Colonic mucosa (tissue), 4 donors: ENCODE measurements around the gene CAMTA1. TPM values are rescaled to one million over a fixed set of nuclear protein-coding genes. Genes with fewer than 3 reads are reported as not detected.

Source experiments
- DNase-seq: peaks from one replicate; pipeline ENCODE4 v3.0.0-alpha.2; 2020
- H3K27ac ChIP-seq: fragments of 200-600 bp; one replicate; pipeline ENCODE4 v1.8.0; 2021
- H3K27me3 ChIP-seq: fragments of 200-600 bp; one replicate; pipeline ENCODE4 v1.8.0; 2021
- H3K36me3 ChIP-seq: fragments of 200-600 bp; one replicate; pipeline ENCODE4 v1.8.0; 2021
- H3K4me1 ChIP-seq: fragments of 200-600 bp; one replicate; pipeline ENCODE4 v1.8.0; 2021; ENCODE audit warnings: mild to moderate bottlenecking
- H3K4me3 ChIP-seq: fragments of 200-600 bp; one replicate; pipeline ENCODE4 v1.8.0; 2021
- H3K9ac ChIP-seq, 2 donors: one replicate each; pipeline ENCODE4 v1.7.0; 2013; ENCODE audit warnings: control low read depth in 2 of 2, low read depth in 2 of 2, low read length in 2 of 2
- H3K9me3 ChIP-seq: fragments of 200-600 bp; one replicate; pipeline ENCODE4 v1.8.0; 2021
- CTCF ChIP-seq: fragments of 200-600 bp; IDR thresholded peaks from one replicate; pipeline ENCODE4 v1.8.0; 2022; ENCODE audit warnings: antibody characterized with exemption, mild to moderate bottlenecking
- intact Hi-C: fragments of 100-400 bp; cut with DNase I; formaldehyde crosslinking; loops from one replicate; pipeline ENCODE4 v1.14.1; 2022
- total RNA-seq, 2 donors: library from RNA; stranded (reverse); fragmentation: NEBNext Ultra II Directional in 1 of 2; extraction: Animal tissue kit (Norgen Biotek cat#: 25700) in 1 of 2; gene quantifications; one replicate each; pipeline ENCODE4 v1.2.1, GENCODE V29; 2021
- donor health status: healthy.
- donor health status: DM: no; HTN: no; CAD: no.
- donor health status: DM: no; HTN: no; CAD: no.

Gene CAMTA1
- total RNA-seq, 2 donors from 2014 or later = 76.8 to 92.8 TPM

- no peaks in the 10 kb centered on the region for H3K27me3 ChIP-seq
- no peaks in the 10 kb centered on the region for H3K9me3 ChIP-seq
- no peaks in the 10 kb centered on the region for H3K4me1 ChIP-seq
- H3K36me3 ChIP-seq = no peaks in the 10 kb centered on the region
- no peak for DNase-seq
- no peak overlapping the region for H3K9ac ChIP-seq
- no peak for TF ChIP-seq CTCF
- no peak overlapping the region for H3K4me3 ChIP-seq
- intact Hi-C loops = no loop called here
- no peak overlapping the region for H3K27ac ChIP-seq
These were observed 537.1 kb downstream of the CAMTA1 start for GRCh38 chr1:7322283-7322785.

GRCh38 chr1:7322912-7323311 lies 537.7 kb downstream of the CAMTA1 start:
- TF ChIP-seq CTCF = no peak
- intact Hi-C loops = no loop called here
- no peak for DNase-seq

GRCh38 chr1:7325254-7325653 lies 540.0 kb downstream of the CAMTA1 start:
- intact Hi-C loops = no loop called here
- no peak for TF ChIP-seq CTCF
- peak; percentile 7 for DNase-seq
- H3K27ac ChIP-seq = no peak overlapping the region
- H3K9ac ChIP-seq = no peak overlapping the region
- H3K4me3 ChIP-seq = no peak overlapping the region
- H3K4me1 ChIP-seq = no peaks in the 10 kb centered on the region
- H3K36me3 ChIP-seq = no peaks in the 10 kb centered on the region
- no peaks in the 10 kb centered on the region for H3K9me3 ChIP-seq
- H3K27me3 ChIP-seq = no peaks in the 10 kb centered on the region

More at GRCh38 chr1:7322912-7323311, 537.7 kb downstream of the CAMTA1 start:
- H3K27me3 ChIP-seq = no peaks in the 10 kb centered on the region
- no peaks in the 10 kb centered on the region for H3K9me3 ChIP-seq
- H3K4me1 ChIP-seq = no peaks in the 10 kb centered on the region
- no peak overlapping the region for H3K4me3 ChIP-seq
- H3K36me3 ChIP-seq = no peaks in the 10 kb centered on the region
- H3K9ac ChIP-seq = no peak overlapping the region
- H3K27ac ChIP-seq = no peak overlapping the region

- TF ChIP-seq CTCF = no peak
- intact Hi-C loops = no loop called here
These were observed 541.1 kb downstream of the CAMTA1 start for GRCh38 chr1:7326366-7326765.

GRCh38 chr1:7327849-7328248 lies 542.6 kb downstream of the CAMTA1 start:
- Histone ChIP-seq H3K4me3 (no peak overlapping the region), H3K9me3 (no peaks in the 10 kb centered on the region), H3K27me3 (no peaks in the 10 kb centered on the region), H3K9ac (no peak overlapping the region), H3K36me3 (no peaks in the 10 kb centered on the region), H3K27ac (no peak overlapping the region), H3K4me1 (no peaks in the 10 kb centered on the region)
- TF ChIP-seq CTCF = no peak
- DNase-seq = no peak
- intact Hi-C loops = no loop called here

More at GRCh38 chr1:7326366-7326765, 541.1 kb downstream of the CAMTA1 start:
- no peak overlapping the region for H3K9ac ChIP-seq
- no peaks in the 10 kb centered on the region for H3K36me3 ChIP-seq
- H3K27ac ChIP-seq = no peak overlapping the region
- no peaks in the 10 kb centered on the region for H3K4me1 ChIP-seq
- H3K9me3 ChIP-seq = no peaks in the 10 kb centered on the region
- no peaks in the 10 kb centered on the region for H3K27me3 ChIP-seq
- DNase-seq = no peak
- no peak overlapping the region for H3K4me3 ChIP-seq
